ENCODE data around the gene YPEL5. TPM values are rescaled to one million over a fixed set of nuclear protein-coding genes. Genes with fewer than 3 reads are reported as not detected.

YPEL5 gene
- polyA plus RNA-seq, 1 donor (not counting 4 experiments of a cell fraction or from before 2014, with no cell fraction given): 126 TPM

DNA sequence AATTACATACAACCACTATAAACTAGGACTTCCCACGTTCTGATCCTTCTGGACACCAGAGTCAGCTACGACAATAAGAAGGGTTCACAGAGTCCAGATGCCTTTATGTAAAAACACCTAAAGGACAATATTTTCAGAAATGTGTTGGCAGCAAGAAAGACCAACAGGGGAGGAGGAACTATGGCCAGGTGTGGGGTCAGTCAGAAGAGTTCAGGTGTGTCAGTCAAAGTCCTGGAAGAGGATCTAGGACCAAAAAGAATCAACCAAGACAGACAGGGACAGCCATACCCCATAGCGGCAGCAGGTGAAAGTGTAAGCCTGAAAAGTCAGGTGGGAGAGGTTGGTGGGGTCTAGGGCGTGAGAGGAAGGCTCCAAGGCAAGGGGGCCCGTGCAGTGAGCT, 38.0 kb upstream of the YPEL5 start:
- Histone ChIP-seq H2AFZ (ENCODE audit: control insufficient read depth, low read length) (no peak overlapping the region), H3K4me1 (ENCODE audit: control insufficient read depth, extremely low read depth, insufficient read depth, low read length) (peaks cover 4% of the 10 kb centered on the region), H3K27ac (ENCODE audit: control insufficient read depth, insufficient read depth, low read length) (no peak overlapping the region), H3K9ac (ENCODE audit: control insufficient read depth, extremely low read depth, insufficient read depth, low read length) (no peak overlapping the region), H3K79me2 (ENCODE audit: control insufficient read depth, insufficient read depth, low read length) (no peaks in the 10 kb centered on the region), H4K20me1 (ENCODE audit: control insufficient read depth, extremely low read depth, insufficient read depth, low read length) (no peaks in the 10 kb centered on the region), H3K36me3 (ENCODE audit: control insufficient read depth in 2 of 2, extremely low read depth in 1 of 2, insufficient read depth in 2 of 2, low read length in 2 of 2) (no peaks in the 10 kb centered on the region), H3K4me3 (ENCODE audit: control insufficient read depth in 2 of 3, extremely low read depth in 1 of 3, insufficient read depth in 2 of 3, low read depth in 1 of 3, low read length in 3 of 3) (no peak overlapping the region), H3K9me1 (ENCODE audit: control insufficient read depth, extremely low read depth, insufficient read depth, low read length) (no peaks in the 10 kb centered on the region), H3K9me3 (ENCODE audit: control insufficient read depth, low read depth, low read length) (no peaks in the 10 kb centered on the region), H3K27me3 (ENCODE audit: control insufficient read depth, extremely low read depth, insufficient read depth, low read length) (peaks cover 5% of the 10 kb centered on the region), H3K4me2 (ENCODE audit: control insufficient read depth, extremely low read depth, insufficient read depth, low read depth, low read length) (no peak overlapping the region)
- no peak for DNase-seq (ENCODE audit: low read depth, low spot score)
- TF ChIP-seq, protein P1, sequence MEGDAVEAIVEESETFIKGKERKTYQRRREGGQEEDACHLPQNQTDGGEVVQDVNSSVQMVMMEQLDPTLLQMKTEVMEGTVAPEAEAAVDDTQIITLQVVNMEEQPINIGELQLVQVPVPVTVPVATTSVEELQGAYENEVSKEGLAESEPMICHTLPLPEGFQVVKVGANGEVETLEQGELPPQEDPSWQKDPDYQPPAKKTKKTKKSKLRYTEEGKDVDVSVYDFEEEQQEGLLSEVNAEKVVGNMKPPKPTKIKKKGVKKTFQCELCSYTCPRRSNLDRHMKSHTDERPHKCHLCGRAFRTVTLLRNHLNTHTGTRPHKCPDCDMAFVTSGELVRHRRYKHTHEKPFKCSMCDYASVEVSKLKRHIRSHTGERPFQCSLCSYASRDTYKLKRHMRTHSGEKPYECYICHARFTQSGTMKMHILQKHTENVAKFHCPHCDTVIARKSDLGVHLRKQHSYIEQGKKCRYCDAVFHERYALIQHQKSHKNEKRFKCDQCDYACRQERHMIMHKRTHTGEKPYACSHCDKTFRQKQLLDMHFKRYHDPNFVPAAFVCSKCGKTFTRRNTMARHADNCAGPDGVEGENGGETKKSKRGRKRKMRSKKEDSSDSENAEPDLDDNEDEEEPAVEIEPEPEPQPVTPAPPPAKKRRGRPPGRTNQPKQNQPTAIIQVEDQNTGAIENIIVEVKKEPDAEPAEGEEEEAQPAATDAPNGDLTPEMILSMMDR (optimal IDR thresholded peaks at IDR 0.05 in 1 of 3, IDR thresholded peaks at IDR 0.05 in 1 of 3, conservative IDR thresholded peaks at IDR 0.05 in 1 of 3; ENCODE audit: extremely low read depth in 1 of 3, insufficient read depth in 2 of 3, low read length in 3 of 3): no peak
- no peak for FAIRE-seq
- dilution Hi-C loops (cut with MboI; ENCODE audit: extremely low pct_ligation_motif_present, low sequenced_read_pairs): no loop called here

DNA sequence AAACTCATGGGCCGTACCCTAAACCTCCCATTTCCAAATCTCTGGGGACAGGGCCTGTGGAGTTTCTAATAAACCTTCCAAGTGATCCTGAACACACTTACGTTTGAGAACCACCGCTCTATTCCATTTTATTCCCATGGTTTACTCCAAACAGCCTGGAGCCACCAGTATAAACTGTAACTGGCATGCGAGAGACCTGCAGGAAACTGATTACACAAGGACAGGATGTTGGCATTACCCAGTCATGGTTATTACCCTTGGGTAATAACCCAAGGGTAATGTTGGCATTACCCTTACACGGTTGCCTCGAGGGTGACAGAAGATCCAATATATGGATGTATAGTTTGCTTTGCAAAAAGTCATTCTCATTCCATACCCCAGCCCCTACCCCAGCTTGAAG, 37.0 kb upstream of the YPEL5 start:
- no peak overlapping the region for H3K4me3 ChIP-seq (ENCODE audit: control insufficient read depth in 2 of 3, extremely low read depth in 1 of 3, insufficient read depth in 2 of 3, low read depth in 1 of 3, low read length in 3 of 3)
- no peaks in the 10 kb centered on the region for H3K79me2 ChIP-seq (ENCODE audit: control insufficient read depth, insufficient read depth, low read length)
- H3K4me1 ChIP-seq (ENCODE audit: control insufficient read depth, extremely low read depth, insufficient read depth, low read length): peaks cover 7% of the 10 kb centered on the region
- no peaks in the 10 kb centered on the region for H3K9me1 ChIP-seq (ENCODE audit: control insufficient read depth, extremely low read depth, insufficient read depth, low read length)
- no peaks in the 10 kb centered on the region for H4K20me1 ChIP-seq (ENCODE audit: control insufficient read depth, extremely low read depth, insufficient read depth, low read length)
- TF ChIP-seq, protein P1 (optimal IDR thresholded peaks at IDR 0.05 in 1 of 3, IDR thresholded peaks at IDR 0.05 in 1 of 3, conservative IDR thresholded peaks at IDR 0.05 in 1 of 3; ENCODE audit: extremely low read depth in 1 of 3, insufficient read depth in 2 of 3, low read length in 3 of 3): no peak
- TF ChIP-seq EZH2 (IDR thresholded peaks at IDR 0.05; ENCODE audit: low read length): no peak
- no peaks in the 10 kb centered on the region for H3K36me3 ChIP-seq (ENCODE audit: control insufficient read depth in 2 of 2, extremely low read depth in 1 of 2, insufficient read depth in 2 of 2, low read length in 2 of 2)
- dilution Hi-C loops (cut with MboI; ENCODE audit: extremely low pct_ligation_motif_present, low sequenced_read_pairs): no loop called here
- H3K4me2 ChIP-seq (ENCODE audit: control insufficient read depth, extremely low read depth, insufficient read depth, low read depth, low read length): no peak overlapping the region
- DNase-seq (ENCODE audit: low read depth, low spot score) (no peak), FAIRE-seq (no peak)
- H3K27me3 ChIP-seq (ENCODE audit: control insufficient read depth, extremely low read depth, insufficient read depth, low read length): no peaks in the 10 kb centered on the region
- no peak overlapping the region for H3K9ac ChIP-seq (ENCODE audit: control insufficient read depth, extremely low read depth, insufficient read depth, low read length)
- H3K9me3 ChIP-seq (ENCODE audit: control insufficient read depth, low read depth, low read length): no peaks in the 10 kb centered on the region
- no peak overlapping the region for H3K27ac ChIP-seq (ENCODE audit: control insufficient read depth, insufficient read depth, low read length)
- no peak overlapping the region for H2AFZ ChIP-seq (ENCODE audit: control insufficient read depth, low read length)

Data from keratinocyte (primary cell).